NB4 (cell line): ENCODE measurements around the gene CUTA.

ENCODE experiments used
- CTCF ChIP-seq: IDR thresholded peaks from one replicate; pipeline ENCODE4 v1.5.1; 2012; ENCODE audit warnings: low read depth, low read length
- POLR2A ChIP-seq: IDR thresholded peaks from 2 replicates; pipeline ENCODE4 v1.6.1; 2011; ENCODE audit warnings: mild to moderate bottlenecking; ENCODE audit not compliant: insufficient read length; ENCODE audit errors: extremely low read depth

- TF ChIP-seq CTCF (no peak), POLR2A (no peak)
Measured at GRCh38 chr6:33404884-33405283, 13.0 kb downstream of the CUTA start.
